B cell (primary cell): ENCODE data around the gene MGAT5. TPM values are rescaled to one million over a fixed set of nuclear protein-coding genes. Genes with fewer than 3 reads are reported as not detected.

Source experiments
- ATAC-seq: fragments of 200-7000 bp; cut with Tn5 transposase; one replicate; pipeline ENCODE4 v1.10.0; 2021; ENCODE audit warnings: low read depth, mild to moderate bottlenecking, moderate number of reproducible peaks, moderate library complexity
- CTCF ChIA-PET: fragments of 350-600 bp; sonication (Branson Sonifier 250); formaldehyde crosslinking; loops from one replicate; lab custom pipeline; 2021; ENCODE audit warnings: antibody characterized with exemption, inconsistent platforms; lab: Charles Lee
- POLR2A ChIA-PET: fragments of 350-600 bp; sonication (Branson Sonifier 250); formaldehyde crosslinking; loops from one replicate; lab custom pipeline; 2021; ENCODE audit warnings: antibody characterized with exemption; lab: Charles Lee
- DNase-seq: peaks from one replicate; pipeline ENCODE4 v3.0.0; 2013
- H2AFZ ChIP-seq: 2 replicates; pipeline ENCODE4 v1.6.1; 2012; ENCODE audit warnings: mild to moderate bottlenecking, low read depth, low read length; ENCODE audit not compliant: insufficient read depth, poor library complexity, severe bottlenecking
- H3K27ac ChIP-seq, 2 donors: 1 replicate in 1 of 2; 2 replicates in 1 of 2; pipeline ENCODE4 v1.5.1; 2012 to 2013; ENCODE audit warnings: low read length in 2 of 2, mild to moderate bottlenecking in 2 of 2, moderate library complexity in 1 of 2
- H3K27me3 ChIP-seq, 4 experiments: fragments of 200-600 bp in 1 of 4; sonication (generic) in 1 of 4; replicated peaks in 1 of 4; 1 replicate in 2 of 4; 2 replicates in 2 of 4; pipeline versions ENCODE4 v1.6.1 to v1.7.0; 2013 to 2016; ENCODE audit warnings: low read length in 3 of 4, mild to moderate bottlenecking in 2 of 4, mixed read lengths in 1 of 4, moderate library complexity in 1 of 4; ENCODE audit not compliant: insufficient read depth in 4 of 4, control insufficient read depth in 3 of 4; ENCODE audit errors: control extremely low read depth in 1 of 4
- H3K36me3 ChIP-seq, 2 experiments: replicated peaks in 1 of 2; 1 replicate in 1 of 2; 2 replicates in 1 of 2; pipeline versions ENCODE4 v1.6.1 to v1.7.1; 2013; ENCODE audit warnings: low read length in 1 of 2; ENCODE audit not compliant: insufficient read depth in 2 of 2, control insufficient read depth in 1 of 2; ENCODE audit errors: control extremely low read depth in 1 of 2, extremely low read depth in 1 of 2
- H3K4me1 ChIP-seq, 2 donors: fragments of 200-600 bp in 1 of 2; sonication (generic) in 1 of 2; 1 replicate in 1 of 2; 2 replicates in 1 of 2; pipeline versions ENCODE4 v1.5.1 to v1.6.1; 2013 to 2017; ENCODE audit warnings: low read length in 2 of 2; ENCODE audit not compliant: control insufficient read depth in 2 of 2, insufficient read depth in 2 of 2
- H3K4me2 ChIP-seq: replicated peaks from 2 replicates; pipeline ENCODE3; 2012; ENCODE audit warnings: mild to moderate bottlenecking, low read depth, low read length; ENCODE audit not compliant: poor library complexity, severe bottlenecking
- H3K4me3 ChIP-seq, 5 experiments: fragments of 200-600 bp in 1 of 5; sonication (generic) in 1 of 5; 1 replicate in 3 of 5; 2 replicates in 2 of 5; pipeline versions ENCODE4 v1.5.1 to v1.7.0; 2011 to 2016; ENCODE audit warnings: low read length in 4 of 5, mild to moderate bottlenecking in 4 of 5, low read depth in 2 of 5, control low read depth in 1 of 5, moderate library complexity in 1 of 5; ENCODE audit not compliant: insufficient read depth in 1 of 5; ENCODE audit errors: control extremely low read depth in 1 of 5, extremely low read depth in 1 of 5
- H3K79me2 ChIP-seq: fragments of 200-600 bp; sonication (generic); one replicate; pipeline ENCODE4 v1.6.0; 2016; ENCODE audit warnings: low read length; ENCODE audit not compliant: control insufficient read depth, insufficient read depth
- H3K9ac ChIP-seq: fragments of 200-600 bp; sonication (generic); 2 replicates; pipeline ENCODE4 v1.6.1; 2017; ENCODE audit warnings: mild to moderate bottlenecking, low read length, moderate library complexity
- H3K9me3 ChIP-seq, 3 donors: one replicate each; pipeline versions ENCODE4 v1.6.1 to v1.7.1; 2013; ENCODE audit warnings: low read length in 2 of 3; ENCODE audit not compliant: control insufficient read depth in 2 of 3, insufficient read depth in 1 of 3; ENCODE audit errors: control extremely low read depth in 1 of 3
- H4K20me1 ChIP-seq: 2 replicates; pipeline ENCODE4 v1.6.0; 2012; ENCODE audit warnings: mild to moderate bottlenecking, low read length; ENCODE audit not compliant: insufficient read depth, control insufficient read depth, poor library complexity, severe bottlenecking
- H3K27ac Mint-ChIP-seq: one replicate; pipeline ENCODE4 v1.8.0; 2021; ENCODE audit warnings: mixed read lengths
- H3K27me3 Mint-ChIP-seq: one replicate; pipeline ENCODE4 v1.8.0; 2021; ENCODE audit warnings: mixed read lengths
- H3K4me1 Mint-ChIP-seq: one replicate; pipeline ENCODE4 v1.8.0; 2021; ENCODE audit warnings: mixed read lengths
- H3K4me3 Mint-ChIP-seq: one replicate; pipeline ENCODE4 v1.8.0; 2021; ENCODE audit warnings: mixed read lengths
- H3K9me3 Mint-ChIP-seq: one replicate; pipeline ENCODE4 v1.8.0; 2022; ENCODE audit warnings: mixed read lengths; ENCODE audit not compliant: insufficient read depth
- CTCF ChIP-seq: fragments of 200-600 bp; IDR thresholded peaks from one replicate; pipeline ENCODE4 v1.8.0; 2022; ENCODE audit warnings: antibody characterized with exemption, mild to moderate bottlenecking
- EZH2 ChIP-seq: IDR thresholded peaks from 2 replicates; pipeline ENCODE4 v1.6.1; 2012; ENCODE audit warnings: borderline replicate concordance, low read depth, mild to moderate bottlenecking, moderate library complexity, low read length; ENCODE audit not compliant: insufficient read depth, poor library complexity, severe bottlenecking
- WGBS: methylation state at CpG from one replicate; pipeline ENCODE4 v1.1.5; 2013; ENCODE audit warnings: missing lambda C conversion rate; ENCODE audit not compliant: insufficient coverage; 5-methylcytosine and 5-hydroxymethylcytosine counted together
- intact Hi-C: fragments of 100-400 bp; cut with micrococcal nuclease; formaldehyde crosslinking; loops from one replicate; pipeline ENCODE4 v1.10.0; 2022
- polyA plus RNA-seq: library from polyadenylated mRNA; depleted of rRNA; stranded (reverse); fragments of >200 nt; gene quantifications from 2 replicates; pipeline ENCODE4 v1.2.3, GENCODE V29; 2012
- total RNA-seq, 2 donors: library from RNA; stranded (reverse); fragments of 120-200 nt in 1 of 2; gene quantifications; 1 replicate in 1 of 2; 2 replicates in 1 of 2; pipeline versions ENCODE4 v1.2.3 to v1.2.4, GENCODE V29; 2013 to 2022

Gene MGAT5
- total and polyA plus RNA-seq, 2 donors (not counting 1 experiment from before 2014, with no cell fraction given), result 27.2 to 184 TPM

- peak overlapping the region in 1 of 5 experiments; percentile 48 for H3K4me3 ChIP-seq
- POLR2A ChIA-PET, result no interaction called here
- DNase-seq (no peak), ATAC-seq (no peak)
- Mint-ChIP-seq H3K4me3 (peak overlapping the region; percentile 55), H3K9me3 (no peaks in the 10 kb centered on the region), H3K27me3 (no peaks in the 10 kb centered on the region), H3K4me1 (peaks cover 93% of the 10 kb centered on the region), H3K27ac (peak overlapping the region; percentile 87)
- intact Hi-C loops, result loop anchor here (2.0 to 5.0 kb wide), 2 partner anchors 15 to 35 kb away; no protein-coding TSS in a partner anchor
- CTCF ChIA-PET, result interaction anchor here (1.3 to 6.1 kb wide), 10 partner anchors 9 to 345 kb away, joined by 3 to 46 read pairs (median 6); no protein-coding TSS in a partner anchor
- peaks cover 72% of the 10 kb centered on the region in 2 donors for H3K4me1 ChIP-seq
- H3K36me3 ChIP-seq, result no peaks in the 10 kb centered on the region
- peak overlapping the region; percentile 63 to 79 for H3K27ac ChIP-seq
- no peak overlapping the region for H2AFZ ChIP-seq
- WGBS, result 20% methylated on average over 1 of the region's 2 CpGs
- peaks cover 92% of the 10 kb centered on the region for H3K79me2 ChIP-seq
- peak overlapping the region; percentile 44 for H3K9ac ChIP-seq
- H3K27me3 ChIP-seq, result no peaks in the 10 kb centered on the region
- H3K4me2 ChIP-seq, result peak overlapping the region; percentile 71
- peaks cover 13% of the 10 kb centered on the region for H4K20me1 ChIP-seq
- TF ChIP-seq CTCF, result no peak
- no peak for TF ChIP-seq EZH2
- peaks cover 1 to 6% (median 4%) of the 10 kb centered on the region in 3 donors for H3K9me3 ChIP-seq
These were observed 21.9 kb upstream of the MGAT5 start for GRCh38 chr2:134231965-134232340.

- Mint-ChIP-seq H3K9me3 (no peaks in the 10 kb centered on the region), H3K27ac (peak overlapping the region; percentile 87), H3K27me3 (no peaks in the 10 kb centered on the region), H3K4me1 (peaks cover 91% of the 10 kb centered on the region), H3K4me3 (peak overlapping the region; percentile 55)
- Histone ChIP-seq H4K20me1 (peaks cover 13% of the 10 kb centered on the region), H3K9ac (peak overlapping the region; percentile 44), H3K27me3 (no peaks in the 10 kb centered on the region), H3K4me3 (peak overlapping the region in 1 of 5 experiments; percentile 48), H3K36me3 (no peaks in the 10 kb centered on the region), H3K79me2 (peaks cover 92% of the 10 kb centered on the region), H2AFZ (no peak overlapping the region), H3K4me2 (peak overlapping the region; percentile 71), H3K4me1 (peaks cover 73% of the 10 kb centered on the region in 2 donors), H3K9me3 (peaks cover 1 to 6% (median 4%) of the 10 kb centered on the region in 3 donors), H3K27ac (peak overlapping the region; percentile 63 to 79)
- no CpG with 5 or more reads among the region's 1 CpG for WGBS
- ChIA-PET POLR2A (no interaction called here), CTCF (interaction anchor here (1.3 to 6.1 kb wide), 7 partner anchors 9 to 346 kb away, joined by 3 to 46 read pairs (median 5); no protein-coding TSS in a partner anchor)
- DNase-seq (peak; percentile 45), ATAC-seq (no peak)
- TF ChIP-seq CTCF, result no peak
- TF ChIP-seq EZH2, result no peak
- intact Hi-C loops, result loop anchor here (2.0 to 5.0 kb wide), 2 partner anchors 14 to 35 kb away; no protein-coding TSS in a partner anchor
These were observed 21.4 kb upstream of the MGAT5 start for GRCh38 chr2:134232461-134232860.
